PC-3 (cell line): ENCODE results near the gene SIN3B.

Source experiments
- EZH2phosphoT487 ChIP-seq: fragments of 300-600 bp; sonication (generic); IDR thresholded peaks from 2 replicates; pipeline ENCODE4 v1.6.1; 2018; ENCODE audit warnings: mild to moderate bottlenecking, antibody characterized with exemption, low read length, borderline replicate concordance
- TF ChIP-seq, protein P1 (sequence below): fragments of 300-600 bp; sonication (generic); conservative IDR thresholded peaks from 2 replicates; pipeline ENCODE4 v1.5.1; 2017; ENCODE audit warnings: antibody characterized with exemption, low read depth, mild to moderate bottlenecking, low read length

DNA sequence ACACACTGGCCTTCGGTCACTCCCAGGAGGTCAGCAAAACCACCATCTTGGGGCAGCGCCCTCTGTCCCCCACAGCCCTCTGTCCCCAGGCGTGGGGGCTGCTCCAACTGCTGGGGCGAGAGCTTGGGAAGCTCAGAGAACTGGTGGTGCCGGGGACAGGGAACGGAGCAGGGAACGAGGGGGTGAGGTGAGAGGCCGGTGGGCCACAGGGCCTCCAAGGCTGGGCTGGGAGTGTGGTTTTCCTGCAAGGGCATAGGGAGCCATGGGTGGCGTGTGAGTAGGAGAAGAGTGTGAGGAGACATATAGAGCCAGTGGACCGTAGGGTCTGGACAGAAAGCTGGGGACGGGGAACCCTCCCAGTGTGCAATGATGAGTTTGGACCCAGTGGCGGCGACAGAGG lies 93.8 kb downstream of the SIN3B start:
- TF ChIP-seq, protein P1, sequence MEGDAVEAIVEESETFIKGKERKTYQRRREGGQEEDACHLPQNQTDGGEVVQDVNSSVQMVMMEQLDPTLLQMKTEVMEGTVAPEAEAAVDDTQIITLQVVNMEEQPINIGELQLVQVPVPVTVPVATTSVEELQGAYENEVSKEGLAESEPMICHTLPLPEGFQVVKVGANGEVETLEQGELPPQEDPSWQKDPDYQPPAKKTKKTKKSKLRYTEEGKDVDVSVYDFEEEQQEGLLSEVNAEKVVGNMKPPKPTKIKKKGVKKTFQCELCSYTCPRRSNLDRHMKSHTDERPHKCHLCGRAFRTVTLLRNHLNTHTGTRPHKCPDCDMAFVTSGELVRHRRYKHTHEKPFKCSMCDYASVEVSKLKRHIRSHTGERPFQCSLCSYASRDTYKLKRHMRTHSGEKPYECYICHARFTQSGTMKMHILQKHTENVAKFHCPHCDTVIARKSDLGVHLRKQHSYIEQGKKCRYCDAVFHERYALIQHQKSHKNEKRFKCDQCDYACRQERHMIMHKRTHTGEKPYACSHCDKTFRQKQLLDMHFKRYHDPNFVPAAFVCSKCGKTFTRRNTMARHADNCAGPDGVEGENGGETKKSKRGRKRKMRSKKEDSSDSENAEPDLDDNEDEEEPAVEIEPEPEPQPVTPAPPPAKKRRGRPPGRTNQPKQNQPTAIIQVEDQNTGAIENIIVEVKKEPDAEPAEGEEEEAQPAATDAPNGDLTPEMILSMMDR, result no peak
- no peak for TF ChIP-seq EZH2phosphoT487
